HEK293 (cell line): ENCODE results near the gene EYS.

Experiments
- MYNN ChIP-seq: fragments of 450-650 bp; formaldehyde crosslinking; IDR thresholded peaks from 2 replicates; pipeline ENCODE4 v1.5.1; 2016; ENCODE audit warnings: missing biosample characterization, missing genetic modification characterization, borderline replicate concordance
- MZF1 ChIP-seq: fragments of 450-650 bp; formaldehyde crosslinking; IDR thresholded peaks from 2 replicates; pipeline ENCODE4 v1.5.1; 2017; ENCODE audit warnings: missing biosample characterization, missing genetic modification characterization, borderline replicate concordance
- REPIN1 ChIP-seq: fragments of 450-650 bp; formaldehyde crosslinking; IDR thresholded peaks from 2 replicates; pipeline ENCODE4 v1.5.1; 2017; ENCODE audit warnings: missing biosample characterization, missing genetic modification characterization, low read depth
- REST ChIP-seq: fragments of 450-650 bp; formaldehyde crosslinking; IDR thresholded peaks from 2 replicates; pipeline ENCODE4 v1.5.1; 2016; ENCODE audit warnings: missing biosample characterization, missing genetic modification characterization
- TCF7L2 ChIP-seq: IDR thresholded peaks from 2 replicates; pipeline ENCODE4 v1.6.1; 2011; ENCODE audit warnings: low read depth, mild to moderate bottlenecking, inconsistent platforms, low read length, moderate library complexity, borderline replicate concordance
- ZBTB1 ChIP-seq: fragments of 450-650 bp; formaldehyde crosslinking; IDR thresholded peaks from 2 replicates; pipeline ENCODE4 v1.5.1; 2016; ENCODE audit warnings: missing biosample characterization, missing genetic modification characterization
- ZBTB20 ChIP-seq: fragments of 450-650 bp; formaldehyde crosslinking; IDR thresholded peaks from 2 replicates; pipeline ENCODE4 v1.5.1; 2016; ENCODE audit warnings: missing biosample characterization, missing genetic modification characterization
- ZNF133 ChIP-seq: fragments of 450-650 bp; formaldehyde crosslinking; IDR thresholded peaks from 2 replicates; pipeline ENCODE4 v1.5.1; 2016; ENCODE audit warnings: missing biosample characterization, missing genetic modification characterization
- ZNF2 ChIP-seq: fragments of 450-650 bp; formaldehyde crosslinking; IDR thresholded peaks from 2 replicates; pipeline ENCODE4 v1.5.1; 2016; ENCODE audit warnings: missing biosample characterization, missing genetic modification characterization
- ZNF302 ChIP-seq: fragments of 450-650 bp; formaldehyde crosslinking; IDR thresholded peaks from 2 replicates; pipeline ENCODE4 v1.5.1; 2016; ENCODE audit warnings: missing biosample characterization, missing genetic modification characterization, low read depth
- ZNF394 ChIP-seq: fragments of 450-650 bp; formaldehyde crosslinking; IDR thresholded peaks from 2 replicates; pipeline ENCODE4 v1.5.1; 2016; ENCODE audit warnings: missing biosample characterization, missing genetic modification characterization, mild to moderate bottlenecking, moderate library complexity, borderline replicate concordance
- ZNF558 ChIP-seq: fragments of 450-650 bp; formaldehyde crosslinking; IDR thresholded peaks from 2 replicates; pipeline ENCODE4 v1.5.1; 2016; ENCODE audit warnings: missing biosample characterization, missing genetic modification characterization
- TF ChIP-seq, protein P1 (sequence below): fragments of 450-650 bp; formaldehyde crosslinking; IDR thresholded peaks from 2 replicates; pipeline ENCODE4 v1.5.1; 2016; ENCODE audit warnings: missing biosample characterization, missing genetic modification characterization
- TF ChIP-seq, protein P2 (sequence below): fragments of 450-650 bp; formaldehyde crosslinking; IDR thresholded peaks from 2 replicates; pipeline ENCODE4 v1.5.1; 2016; ENCODE audit warnings: missing biosample characterization, missing genetic modification characterization

DNA sequence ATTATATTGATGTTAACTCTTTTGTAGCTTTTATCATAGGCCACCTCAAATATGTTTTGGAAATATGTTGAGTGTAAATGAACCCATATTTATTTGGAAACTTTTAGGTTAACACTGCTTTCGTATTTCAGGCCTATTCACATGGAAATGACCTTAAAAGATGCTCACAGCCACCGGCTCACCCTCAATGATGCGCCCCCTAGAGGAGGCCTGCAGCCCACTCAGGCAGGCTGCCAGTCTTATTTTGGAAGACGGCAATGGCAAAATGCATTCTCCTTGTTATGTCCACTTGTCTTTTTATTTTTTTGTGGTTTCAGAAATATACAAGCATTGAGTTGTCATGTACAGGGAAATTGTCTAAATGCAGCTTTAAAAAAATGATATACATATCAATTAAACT lies 1201.7 kb downstream of the EYS start:
- TF ChIP-seq, protein P1, sequence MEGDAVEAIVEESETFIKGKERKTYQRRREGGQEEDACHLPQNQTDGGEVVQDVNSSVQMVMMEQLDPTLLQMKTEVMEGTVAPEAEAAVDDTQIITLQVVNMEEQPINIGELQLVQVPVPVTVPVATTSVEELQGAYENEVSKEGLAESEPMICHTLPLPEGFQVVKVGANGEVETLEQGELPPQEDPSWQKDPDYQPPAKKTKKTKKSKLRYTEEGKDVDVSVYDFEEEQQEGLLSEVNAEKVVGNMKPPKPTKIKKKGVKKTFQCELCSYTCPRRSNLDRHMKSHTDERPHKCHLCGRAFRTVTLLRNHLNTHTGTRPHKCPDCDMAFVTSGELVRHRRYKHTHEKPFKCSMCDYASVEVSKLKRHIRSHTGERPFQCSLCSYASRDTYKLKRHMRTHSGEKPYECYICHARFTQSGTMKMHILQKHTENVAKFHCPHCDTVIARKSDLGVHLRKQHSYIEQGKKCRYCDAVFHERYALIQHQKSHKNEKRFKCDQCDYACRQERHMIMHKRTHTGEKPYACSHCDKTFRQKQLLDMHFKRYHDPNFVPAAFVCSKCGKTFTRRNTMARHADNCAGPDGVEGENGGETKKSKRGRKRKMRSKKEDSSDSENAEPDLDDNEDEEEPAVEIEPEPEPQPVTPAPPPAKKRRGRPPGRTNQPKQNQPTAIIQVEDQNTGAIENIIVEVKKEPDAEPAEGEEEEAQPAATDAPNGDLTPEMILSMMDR (tag by site-specific recombination) = peak; percentile 18; the same call in 1 of the 2 replicates
- TF ChIP-seq ZNF394 (tag by site-specific recombination) = no peak
- no peak for TF ChIP-seq REPIN1
- TF ChIP-seq TCF7L2 = no peak
- TF ChIP-seq, protein P2, sequence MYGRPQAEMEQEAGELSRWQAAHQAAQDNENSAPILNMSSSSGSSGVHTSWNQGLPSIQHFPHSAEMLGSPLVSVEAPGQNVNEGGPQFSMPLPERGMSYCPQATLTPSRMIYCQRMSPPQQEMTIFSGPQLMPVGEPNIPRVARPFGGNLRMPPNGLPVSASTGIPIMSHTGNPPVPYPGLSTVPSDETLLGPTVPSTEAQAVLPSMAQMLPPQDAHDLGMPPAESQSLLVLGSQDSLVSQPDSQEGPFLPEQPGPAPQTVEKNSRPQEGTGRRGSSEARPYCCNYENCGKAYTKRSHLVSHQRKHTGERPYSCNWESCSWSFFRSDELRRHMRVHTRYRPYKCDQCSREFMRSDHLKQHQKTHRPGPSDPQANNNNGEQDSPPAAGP (tag by site-specific recombination) = no peak
- TF ChIP-seq ZNF133 (tag by site-specific recombination) = no peak
- no peak for TF ChIP-seq ZBTB1 (tag by site-specific recombination)
- no peak for TF ChIP-seq ZNF2
- no peak for TF ChIP-seq REST (tag by site-specific recombination)
- TF ChIP-seq ZBTB20 (tag by site-specific recombination) = no peak
- no peak for TF ChIP-seq MZF1 (tag by site-specific recombination)
- TF ChIP-seq ZNF558 (tag by site-specific recombination) = no peak
- no peak for TF ChIP-seq ZNF302 (tag by site-specific recombination)
- no peak for TF ChIP-seq MYNN
